ENCODE data around the gene EPHB1. TPM values are rescaled to one million over a fixed set of nuclear protein-coding genes. Genes with fewer than 3 reads are reported as not detected.

Gene EPHB1
- total RNA-seq, 1 experiment from 2014 or later, result 2.8 TPM

- H3K79me2 ChIP-seq (ENCODE audit: insufficient read depth, low read length), result no peaks in the 10 kb centered on the region
- WGBS (ENCODE audit: extremely low coverage, insufficient read length, low lambda C conversion rate), result no CpG with 5 or more reads among the region's 3 CpGs
- no peak overlapping the region for H3K4me2 ChIP-seq (ENCODE audit: insufficient read depth, insufficient read length, low read length)
- Mint-ChIP-seq H3K27ac (no peak overlapping the region), H3K4me1 (no peaks in the 10 kb centered on the region), H3K9me3 (no peaks in the 10 kb centered on the region), H3K36me3 (ENCODE audit: insufficient read depth in 1 of 3, low read depth in 3 of 3) (no peaks in the 10 kb centered on the region), H3K27me3 (ENCODE audit: low read depth) (no peaks in the 10 kb centered on the region; the same call in none of the 2 replicates), H3K4me3 (no peak overlapping the region)
- H3K23me2 ChIP-seq (ENCODE audit: insufficient read length, low read depth, low read length, poor library complexity, severe bottlenecking), result no peaks in the 10 kb centered on the region
- no peak overlapping the region for H3K9ac ChIP-seq (ENCODE audit: extremely low read depth, insufficient read length, low read length)
- H3K23ac ChIP-seq (ENCODE audit: insufficient read length, low read depth, low read length), result no peak overlapping the region
- no peak overlapping the region for H2BK5ac ChIP-seq (ENCODE audit: insufficient read length, low read length)
- no peak overlapping the region for H3K56ac ChIP-seq (ENCODE audit: insufficient read length, low read depth, low read length)
- no peaks in the 10 kb centered on the region for H3K27me3 ChIP-seq (ENCODE audit: insufficient read depth, low read length)
- no peak overlapping the region for H4K5ac ChIP-seq (ENCODE audit: insufficient read length, low read depth, low read length)
- no peak overlapping the region for H2BK120ac ChIP-seq (ENCODE audit: low read depth, low read length, poor library complexity, severe bottlenecking)
- H3K79me1 ChIP-seq (ENCODE audit: insufficient read depth, low read depth, low read length, poor library complexity, severe bottlenecking), result no peaks in the 10 kb centered on the region
- no peak overlapping the region for H2BK12ac ChIP-seq (ENCODE audit: insufficient read length, low read depth, low read length)
- DNase-seq, result no peak
- no peak overlapping the region for H3K27ac ChIP-seq (ENCODE audit: insufficient read length, low read depth, low read length)
- H3K4ac ChIP-seq (ENCODE audit: low read depth, low read length), result no peak overlapping the region
- no peaks in the 10 kb centered on the region for H4K20me1 ChIP-seq (ENCODE audit: control insufficient read depth, insufficient read depth, insufficient read length)
- no peak overlapping the region for H3K18ac ChIP-seq (ENCODE audit: insufficient read length, low read depth, low read length)
- no peak overlapping the region for H2AFZ ChIP-seq (ENCODE audit: low read length)
- no peaks in the 10 kb centered on the region for H3K4me1 ChIP-seq (ENCODE audit: insufficient read depth, low read length)
- no peak overlapping the region for H2BK15ac ChIP-seq (ENCODE audit: low read depth, low read length)
- no peak overlapping the region for H4K8ac ChIP-seq (replicated peaks; ENCODE audit: insufficient read length, low read depth, low read length)
- no peaks in the 10 kb centered on the region for H3K9me3 ChIP-seq (ENCODE audit: control insufficient read depth, low read depth, low read length)
- no peak overlapping the region for H3T11ph ChIP-seq (ENCODE audit: low read length)
- no peak overlapping the region for H2AK5ac ChIP-seq (ENCODE audit: insufficient read length, low read length)
- H3K14ac ChIP-seq (ENCODE audit: insufficient read depth, low read length), result no peak overlapping the region
- TF ChIP-seq CTCF (conservative IDR thresholded peaks at IDR 0.05), result no peak
- no peak overlapping the region for H4K91ac ChIP-seq (ENCODE audit: insufficient read length, low read depth, low read length)
- no peak overlapping the region for H2BK20ac ChIP-seq (ENCODE audit: low read depth, low read length, poor library complexity, severe bottlenecking)
Observed at GRCh38 chr3:135182364-135182998, 387.4 kb downstream of the EPHB1 start.

All from H9 (cell line).